Choroid plexus epithelial cell (primary cell): ENCODE measurements around the gene ELFN1.

ENCODE experiments used
- DNase-seq: peaks from one replicate; pipeline ENCODE4 v3.0.0-alpha.2; 2010; ENCODE audit warnings: low read depth
- H3K4me3 ChIP-seq: 2 replicates; pipeline ENCODE4 v1.5.1; 2011; ENCODE audit warnings: low read depth, mild to moderate bottlenecking, control low read depth, low read length, moderate library complexity
- CTCF ChIP-seq: conservative IDR thresholded peaks from 2 replicates; pipeline ENCODE4 v1.5.1; 2011; ENCODE audit warnings: low read depth, mild to moderate bottlenecking, control low read depth, inconsistent platforms, low read length, moderate library complexity

ELFN1 gene

GRCh38 chr7:1696671-1697498 is 26.8 kb downstream of the ELFN1 start:
- H3K4me3 ChIP-seq, result no peak overlapping the region
- TF ChIP-seq CTCF, result no peak
- DNase-seq, result no peak

GRCh38 chr7:1697499-1698125 is 27.5 kb downstream of the ELFN1 start:
- peak; percentile 10 for DNase-seq
- no peak for TF ChIP-seq CTCF
- no peak overlapping the region for H3K4me3 ChIP-seq

- no peak for DNase-seq
- no peak overlapping the region for H3K4me3 ChIP-seq
- no peak for TF ChIP-seq CTCF
Observed at GRCh38 chr7:1698201-1698600, 28.1 kb downstream of the ELFN1 start.

GRCh38 chr7:1698951-1699350 is 28.9 kb downstream of the ELFN1 start:
- no peak overlapping the region for H3K4me3 ChIP-seq
- no peak for DNase-seq
- no peak for TF ChIP-seq CTCF

GRCh38 chr7:1700086-1700485 is 30.0 kb downstream of the ELFN1 start:
- no peak for TF ChIP-seq CTCF
- H3K4me3 ChIP-seq, result no peak overlapping the region
- no peak for DNase-seq

- DNase-seq, result no peak
- H3K4me3 ChIP-seq, result no peak overlapping the region
- no peak for TF ChIP-seq CTCF
Observed at GRCh38 chr7:1700536-1701333, 30.7 kb downstream of the ELFN1 start.
